Measurements from ENCODE around the gene BNIP5. TPM values are rescaled to one million over a fixed set of nuclear protein-coding genes. Genes with fewer than 3 reads are reported as not detected.

The BNIP5 gene
- total and polyA plus RNA-seq, 2 of the 13 experiments (the other 11 are each of a cell fraction or from before 2014, with no cell fraction given), result not detected

GRCh38 chr6:36355819-36356218 lies 19.1 kb upstream of the BNIP5 start:
- Histone ChIP-seq H3K9ac (ENCODE audit: insufficient read depth, low read depth, low read length) (no peak overlapping the region), H3K27me3 (ENCODE audit: control insufficient read depth in 1 of 2, insufficient read depth in 2 of 2, low read length in 2 of 2) (no peaks in the 10 kb centered on the region), H3K4me1 (ENCODE audit: insufficient read depth, low read length) (peaks cover 14% of the 10 kb centered on the region), H3K27ac (ENCODE audit: extremely low read length, insufficient read depth, low read length) (no peak overlapping the region), H3K4me2 (ENCODE audit: low read depth, low read length) (no peak overlapping the region), H2AFZ (ENCODE audit: low read length) (no peak overlapping the region), H3K36me3 (replicated peaks in 1 of 2; ENCODE audit: control insufficient read depth in 1 of 2, insufficient read depth in 2 of 2, low read length in 2 of 2) (no peaks in the 10 kb centered on the region), H3K79me2 (ENCODE audit: insufficient read depth, low read length) (no peaks in the 10 kb centered on the region), H3K4me3 (replicated peaks in 1 of 3; ENCODE audit: insufficient read depth in 1 of 3, low read depth in 2 of 3, low read length in 3 of 3) (no peak overlapping the region), H4K20me1 (ENCODE audit: insufficient read depth, low read length) (no peaks in the 10 kb centered on the region), H3K9me3 (ENCODE audit: low read length) (no peaks in the 10 kb centered on the region)
- 23% methylated on average over 4 of the region's 4 CpGs for WGBS (ENCODE audit: low lambda C conversion rate)
- no TSS peak for BruUV-seq (replicated peaks)
- DNase-seq (ENCODE audit: low spot score) (no peak), ATAC-seq (no peak), FAIRE-seq (no peak)
- intact Hi-C loops (cut with micrococcal nuclease; ENCODE audit: unreplicated experiment) (loop anchor here (1.0 kb wide), 1 partner anchor 52 kb away; no protein-coding TSS in a partner anchor), in situ Hi-C loops (cut with HindIII; ENCODE audit: extremely low pct_ligation_motif_present, low pct_unique_long_range_greater_than_20kb) (no loop called here)
- TF ChIP-seq TBL1XR1 (IDR thresholded peaks at IDR 0.05; ENCODE audit: borderline replicate concordance, low read length, partially characterized antibody) (no peak), MBNL3 (CRISPR knock-in tag; conservative IDR thresholded peaks at IDR 0.05) (no peak), ZSCAN21 (CRISPR knock-in tag; IDR thresholded peaks at IDR 0.05; ENCODE audit: borderline replicate concordance) (no peak), ZNF407 (CRISPR knock-in tag; IDR thresholded peaks at IDR 0.05; ENCODE audit: not compliant biosample characterization) (no peak), ZNF17 (CRISPR knock-in tag; IDR thresholded peaks at IDR 0.05) (no peak), ZNF841 (CRISPR knock-in tag; IDR thresholded peaks at IDR 0.05; ENCODE audit: borderline replicate concordance) (no peak), ZNF275 (CRISPR knock-in tag; IDR thresholded peaks at IDR 0.05; ENCODE audit: borderline replicate concordance) (no peak), ZNF276 (CRISPR knock-in tag; IDR thresholded peaks at IDR 0.05; ENCODE audit: low read depth) (no peak)
- ChIA-PET CTCF (ENCODE audit: low intra/inter-chr PET ratio, low total read pairs) (no interaction called here), POLR2A (interaction anchor here (1.0 kb wide), 1 partner anchor 15 kb away, joined by 3 read pairs; no protein-coding TSS in a partner anchor)

All from HepG2 (cell line).